HG02610 (cell line): ENCODE measurements around the gene L3MBTL1.

ENCODE experiments used
- ATAC-seq: cut with Tn5 transposase; IDR thresholded peaks from one replicate; pipeline ENCODE4 v1.9.1; 2021; ENCODE audit warnings: mild to moderate bottlenecking, moderate library complexity; ENCODE audit not compliant: unreplicated experiment

L3MBTL1 gene

GRCh38 chr20:43558412-43559146, 51.1 kb downstream of the L3MBTL1 start, which contains the start of gene SGK2:
SGK2 (plus strand) TSS chr20:43559027; CDS start chr20:43566496, 7,469 bp downstream.
- no peak for ATAC-seq

- no peak for ATAC-seq
Measured at GRCh38 chr20:43559147-43559987, 51.9 kb downstream of the L3MBTL1 start.

- ATAC-seq: no peak
Measured at GRCh38 chr20:43560974-43561373, 53.5 kb downstream of the L3MBTL1 start.

- ATAC-seq: no peak
Measured at GRCh38 chr20:43563429-43563828, 55.9 kb downstream of the L3MBTL1 start.

DNA sequence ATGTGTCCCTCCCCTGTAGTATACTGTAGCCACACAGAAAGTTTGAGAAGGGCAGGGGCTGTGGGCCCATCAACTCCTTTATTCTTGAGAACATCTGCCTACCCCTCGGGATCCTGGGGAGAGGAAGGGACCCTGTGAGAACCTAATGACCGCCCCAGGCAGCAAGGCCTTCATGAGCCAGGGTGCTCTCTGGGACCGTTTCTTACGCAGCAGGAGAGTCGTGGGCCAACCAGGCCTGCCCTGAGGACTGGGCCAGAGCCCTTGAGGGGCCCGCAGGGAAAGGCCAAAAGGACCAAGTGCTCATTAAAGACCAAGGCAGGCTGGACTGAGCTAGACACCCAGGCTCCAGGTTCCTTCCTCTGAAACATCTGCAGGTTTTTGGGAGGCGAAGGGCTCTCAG, 56.5 kb downstream of the L3MBTL1 start:
- no peak for ATAC-seq

GRCh38 chr20:43564455-43564854, 57.0 kb downstream of the L3MBTL1 start:
- no peak for ATAC-seq

DNA sequence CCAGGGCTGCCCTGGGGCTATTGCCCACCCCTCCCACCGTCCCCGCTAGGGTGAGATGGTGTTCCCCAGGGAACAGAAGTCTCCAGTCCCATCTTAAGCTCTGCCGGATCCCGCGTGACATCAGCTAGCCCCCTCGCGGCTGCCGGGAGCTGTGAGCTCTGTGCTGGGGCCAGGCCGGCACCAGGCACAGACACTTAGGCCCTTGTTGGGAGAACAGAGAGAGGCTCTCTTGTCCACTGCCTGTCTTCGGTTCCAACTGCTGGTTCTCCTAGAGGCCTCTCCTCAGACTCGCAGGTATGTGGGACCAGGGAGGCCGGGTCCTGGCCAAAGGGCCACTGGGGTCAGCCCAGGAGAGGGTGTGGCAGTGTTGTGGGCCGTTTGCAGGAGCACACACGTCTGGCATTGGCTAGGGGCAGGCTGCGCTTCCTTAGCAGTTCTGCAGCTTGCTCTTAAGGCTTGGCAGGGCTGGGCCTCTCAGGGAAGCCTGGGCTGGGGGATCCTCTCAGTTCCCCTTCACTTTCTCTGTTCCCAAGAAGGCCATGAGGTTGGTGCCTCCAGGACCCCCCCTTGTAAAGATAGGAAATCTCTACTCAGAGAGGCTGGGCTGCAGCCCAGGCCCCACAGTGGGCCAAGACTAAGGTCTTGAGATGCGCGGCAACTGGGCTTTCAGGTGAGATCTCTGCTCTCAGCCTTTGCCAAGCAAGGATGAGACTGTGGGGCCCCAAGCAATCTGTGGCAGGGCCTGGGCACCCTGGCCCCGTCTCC, 57.7 kb downstream of the L3MBTL1 start:
- no peak for ATAC-seq

DNA sequence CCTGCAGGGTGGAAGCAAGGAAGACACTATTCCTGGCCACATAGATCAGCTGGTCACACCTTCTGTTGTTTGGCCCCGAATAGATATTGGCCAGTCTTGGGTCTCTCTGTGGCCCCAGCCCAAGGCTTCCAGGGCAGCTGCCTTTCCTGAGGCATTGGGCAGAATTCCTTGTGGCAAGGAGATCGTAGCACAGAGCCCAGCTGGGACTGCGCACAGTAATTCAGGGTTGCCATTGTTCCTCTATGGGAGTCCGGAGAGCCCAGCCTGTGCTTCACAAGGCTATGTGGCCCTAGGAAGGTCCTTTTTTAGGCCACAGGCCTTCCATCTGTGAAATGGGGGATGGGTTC, 58.2 kb downstream of the L3MBTL1 start:
- ATAC-seq: no peak

- no peak for ATAC-seq
Measured at GRCh38 chr20:43567477-43567876, 60.0 kb downstream of the L3MBTL1 start.

DNA sequence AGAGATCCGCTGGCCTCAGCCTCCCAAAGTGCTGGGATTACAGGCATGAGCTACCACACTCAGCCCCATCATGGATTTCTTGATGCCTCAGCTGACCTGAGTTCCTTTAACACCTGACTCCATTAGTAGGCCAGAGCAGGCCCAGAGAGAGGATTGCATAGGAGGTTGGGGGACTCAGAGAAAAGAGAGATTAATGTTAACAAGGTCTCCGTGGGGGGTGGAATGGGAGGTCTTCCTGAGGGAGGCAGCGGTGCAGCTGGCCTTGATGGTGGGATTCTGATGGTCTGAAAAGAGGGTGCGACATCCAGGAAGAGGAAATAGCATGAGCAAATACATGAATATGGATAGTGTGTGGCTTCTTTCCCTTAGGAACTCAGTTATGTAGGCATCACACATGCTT, 61.2 kb downstream of the L3MBTL1 start:
- no peak for ATAC-seq

DNA sequence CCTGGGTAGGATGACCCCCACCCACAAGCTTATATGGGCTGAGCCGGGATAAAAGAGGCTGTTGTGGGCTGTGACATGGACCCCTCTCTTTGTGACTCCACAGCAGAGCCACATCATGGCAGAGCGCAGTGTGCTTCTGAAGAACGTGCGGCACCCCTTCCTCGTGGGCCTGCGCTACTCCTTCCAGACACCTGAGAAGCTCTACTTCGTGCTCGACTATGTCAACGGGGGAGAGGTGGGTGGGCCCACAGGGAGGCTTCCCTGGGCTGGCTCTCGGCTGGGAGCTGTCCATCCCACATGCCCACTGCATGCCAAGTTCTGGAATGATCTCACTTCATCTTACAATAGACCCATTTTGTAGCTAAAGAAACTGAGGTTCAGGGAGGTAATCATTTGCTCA, 61.8 kb downstream of the L3MBTL1 start:
- ATAC-seq: no peak

DNA sequence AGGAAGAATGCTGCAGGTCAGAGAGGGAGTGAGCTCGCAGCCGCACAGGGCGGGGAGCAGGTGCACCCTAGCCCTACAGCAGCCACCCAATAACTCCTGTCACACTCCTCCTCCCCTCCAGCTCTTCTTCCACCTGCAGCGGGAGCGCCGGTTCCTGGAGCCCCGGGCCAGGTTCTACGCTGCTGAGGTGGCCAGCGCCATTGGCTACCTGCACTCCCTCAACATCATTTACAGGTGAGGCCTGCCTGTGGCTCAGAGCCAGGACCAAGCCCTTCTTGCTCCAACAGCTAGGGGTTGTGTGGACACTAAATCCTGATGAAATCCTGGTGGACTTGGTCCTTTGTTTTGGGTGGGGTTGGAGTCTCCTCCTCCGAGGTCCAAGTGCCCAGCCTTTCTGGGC, 63.0 kb downstream of the L3MBTL1 start:
- ATAC-seq: no peak

DNA sequence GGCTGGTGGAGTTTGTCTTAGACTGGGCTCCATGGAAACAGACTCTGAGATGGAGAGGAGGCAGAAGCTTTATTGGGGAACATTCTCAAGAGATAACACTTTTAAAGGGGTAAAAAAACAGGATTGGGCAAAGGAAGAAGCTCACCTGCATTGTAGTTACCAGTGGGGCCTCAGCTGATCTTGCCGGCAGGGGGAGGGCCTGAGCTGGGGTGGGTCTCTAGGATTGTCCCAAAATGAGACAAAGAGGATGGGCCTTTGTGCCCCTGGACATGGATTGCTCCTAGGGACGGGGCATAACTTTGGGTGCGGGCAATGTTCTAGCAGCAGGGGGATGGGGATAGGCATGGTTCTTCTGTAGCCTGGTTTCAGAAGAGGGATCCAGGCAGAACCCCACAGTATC, 63.8 kb downstream of the L3MBTL1 start:
- ATAC-seq: no peak

- ATAC-seq: no peak
Measured at GRCh38 chr20:43571771-43572170, 64.3 kb downstream of the L3MBTL1 start.

- ATAC-seq: no peak
Measured at GRCh38 chr20:43572891-43573290, 65.4 kb downstream of the L3MBTL1 start.

DNA sequence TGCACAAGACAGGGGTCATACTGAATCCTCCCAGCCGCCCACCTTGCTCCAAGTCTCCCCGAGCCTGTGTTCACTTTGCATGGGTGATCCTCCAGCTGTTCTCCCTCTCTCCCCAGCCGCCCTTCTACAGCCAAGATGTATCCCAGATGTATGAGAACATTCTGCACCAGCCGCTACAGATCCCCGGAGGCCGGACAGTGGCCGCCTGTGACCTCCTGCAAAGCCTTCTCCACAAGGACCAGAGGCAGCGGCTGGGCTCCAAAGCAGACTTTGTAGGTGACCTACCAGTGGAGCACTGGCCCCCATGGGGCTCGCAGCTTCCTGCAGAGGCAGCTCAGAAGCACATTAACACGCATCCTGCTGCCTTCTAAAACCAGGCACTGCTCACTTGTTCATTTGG, 68.6 kb downstream of the L3MBTL1 start:
- ATAC-seq: no peak

DNA sequence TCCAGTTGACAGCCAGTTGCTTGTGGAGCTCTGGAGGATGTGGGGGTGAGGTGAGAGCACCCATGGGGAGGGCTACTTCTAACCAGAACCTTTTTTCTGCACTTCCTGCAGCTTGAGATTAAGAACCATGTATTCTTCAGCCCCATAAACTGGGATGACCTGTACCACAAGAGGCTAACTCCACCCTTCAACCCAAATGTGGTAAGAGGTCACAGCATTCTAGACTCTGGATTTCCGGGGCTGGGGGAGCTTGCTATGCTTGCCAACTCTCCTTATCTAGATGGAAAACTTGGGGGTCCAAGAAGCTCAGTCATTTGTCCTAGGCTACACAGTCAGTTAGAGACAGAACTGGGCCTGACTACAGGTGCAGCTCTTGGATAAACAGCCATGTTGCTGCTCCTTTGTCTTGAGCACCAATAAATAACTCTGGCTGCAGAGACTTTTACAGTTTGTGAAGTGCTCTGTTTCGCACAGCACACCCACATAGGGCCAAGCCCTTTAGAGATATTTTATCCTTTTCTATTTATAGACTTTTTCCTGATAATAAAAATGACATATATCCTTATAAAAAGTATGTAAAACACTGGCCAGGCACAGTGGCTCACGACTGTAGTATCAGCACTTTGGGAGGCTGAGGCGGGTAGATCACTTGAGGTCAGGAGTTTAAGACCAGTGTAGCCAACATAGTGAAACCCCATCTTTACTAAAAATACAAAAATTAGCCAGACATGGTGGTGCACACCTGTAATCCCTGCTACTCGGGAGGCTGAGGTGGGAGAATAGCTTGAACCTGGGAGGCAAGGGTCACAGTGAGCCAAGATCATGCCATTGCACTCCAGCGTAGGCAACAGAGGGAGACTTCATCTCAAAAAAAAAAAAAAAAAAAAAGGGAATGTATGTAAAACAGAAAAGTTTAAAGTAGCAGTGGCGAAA, 72.6 kb downstream of the L3MBTL1 start:
- no peak for ATAC-seq

DNA sequence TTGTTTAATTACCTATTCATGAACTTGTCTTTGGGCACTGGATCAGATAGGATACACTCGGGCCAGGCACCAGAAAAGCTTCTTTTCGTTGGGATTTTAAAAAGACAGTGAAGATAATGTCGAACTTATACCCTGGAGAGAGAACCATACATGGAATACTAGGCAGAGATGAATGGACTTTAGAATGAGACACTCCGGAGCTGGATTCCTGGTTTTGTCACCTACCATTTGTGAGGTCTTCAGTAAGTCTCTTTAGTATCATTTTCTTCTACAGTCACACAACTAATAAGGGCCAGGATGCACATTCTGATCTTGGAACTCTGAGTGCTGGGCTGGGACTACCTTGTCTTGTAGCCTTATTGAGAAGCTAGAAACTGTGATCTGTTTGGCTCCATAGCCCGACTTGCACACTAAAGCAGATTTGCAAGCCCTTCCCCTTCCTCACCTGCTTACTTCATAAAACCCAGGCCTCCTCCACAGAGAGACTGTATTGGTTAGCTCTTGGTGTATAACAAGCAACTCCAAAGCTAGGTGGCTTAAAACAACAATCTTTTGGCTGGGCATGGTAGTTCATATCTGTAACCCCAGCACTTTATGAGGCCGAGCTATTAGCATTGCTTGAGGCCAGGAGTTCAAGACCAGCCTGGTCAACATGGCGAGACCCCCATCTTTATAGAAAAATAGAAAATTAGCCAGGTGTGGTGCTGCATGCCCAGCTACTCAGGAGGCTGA, 75.8 kb downstream of the L3MBTL1 start:
- ATAC-seq: no peak

DNA sequence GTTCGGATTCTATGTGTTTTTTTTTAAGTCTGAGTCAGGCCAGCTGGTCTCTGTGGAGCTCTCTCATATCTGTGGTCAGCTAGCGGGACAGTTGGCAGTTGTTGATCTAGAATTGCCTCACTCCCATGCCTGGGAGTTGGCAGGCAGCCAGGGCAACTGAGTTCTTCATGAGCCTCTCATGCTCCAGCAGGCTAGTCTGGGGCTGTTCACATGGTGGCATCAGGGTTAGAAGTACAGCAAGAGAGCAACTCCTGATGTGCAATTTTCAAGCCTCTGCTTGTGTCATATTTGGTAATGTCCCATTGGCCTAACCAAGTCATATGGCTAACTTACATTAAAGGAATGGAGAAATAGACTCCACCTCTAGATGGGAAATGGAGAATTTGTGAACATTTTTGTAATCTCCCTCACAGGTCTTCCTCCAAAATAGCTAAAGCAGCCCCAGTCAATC, 76.5 kb downstream of the L3MBTL1 start:
- ATAC-seq: no peak
